Esophagus muscularis mucosa (tissue), 3 donors: Measurements from ENCODE around the gene PRAMEF20.

Source experiments
- POLR2A ChIP-seq: fragments of 450-650 bp; IDR thresholded peaks from one replicate; pipeline ENCODE4 v1.6.1; 2017; ENCODE audit warnings: antibody characterized with exemption, moderate library complexity, mild to moderate bottlenecking, low read depth
- POLR2AphosphoS5 ChIP-seq, 2 donors: sonication (generic); formaldehyde crosslinking; IDR thresholded peaks; one replicate each; pipeline ENCODE4 v1.6.1; 2017; ENCODE audit warnings: antibody characterized with exemption in 2 of 2
- TF ChIP-seq, protein P1 (sequence below), 3 experiments: fragments of 200-600 bp in 2 of 3; fragments of 450-650 bp in 1 of 3; sonication (generic) in 2 of 3; IDR thresholded peaks; one replicate each; pipeline ENCODE4 v1.5.1; 2017 to 2019; ENCODE audit warnings: antibody characterized with exemption in 3 of 3, mild to moderate bottlenecking in 2 of 3, moderate library complexity in 1 of 3

DNA sequence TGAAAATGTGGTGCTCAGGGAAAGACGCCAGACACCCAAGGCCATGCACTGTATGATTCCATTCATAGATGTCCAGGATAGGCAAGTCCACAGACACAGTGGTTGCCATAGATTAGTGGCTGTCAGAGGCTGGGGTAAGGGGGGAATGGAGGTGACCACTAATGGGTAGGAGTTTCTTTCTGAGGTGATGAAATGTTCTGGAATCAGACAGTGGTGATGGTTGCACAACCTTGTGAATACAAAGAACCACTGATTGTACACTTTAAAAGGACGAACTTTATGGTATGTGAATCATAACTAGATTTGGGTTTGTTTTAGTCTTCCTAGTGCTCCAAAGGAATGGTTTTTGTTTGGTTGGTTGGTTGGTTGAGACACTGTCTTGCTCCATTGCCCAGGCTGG lies 51.7 kb downstream of the PRAMEF20 start:
- TF ChIP-seq POLR2A (no peak), POLR2AphosphoS5 (IDR thresholded peaks at IDR 0.05) (no peak)
- TF ChIP-seq, protein P1, sequence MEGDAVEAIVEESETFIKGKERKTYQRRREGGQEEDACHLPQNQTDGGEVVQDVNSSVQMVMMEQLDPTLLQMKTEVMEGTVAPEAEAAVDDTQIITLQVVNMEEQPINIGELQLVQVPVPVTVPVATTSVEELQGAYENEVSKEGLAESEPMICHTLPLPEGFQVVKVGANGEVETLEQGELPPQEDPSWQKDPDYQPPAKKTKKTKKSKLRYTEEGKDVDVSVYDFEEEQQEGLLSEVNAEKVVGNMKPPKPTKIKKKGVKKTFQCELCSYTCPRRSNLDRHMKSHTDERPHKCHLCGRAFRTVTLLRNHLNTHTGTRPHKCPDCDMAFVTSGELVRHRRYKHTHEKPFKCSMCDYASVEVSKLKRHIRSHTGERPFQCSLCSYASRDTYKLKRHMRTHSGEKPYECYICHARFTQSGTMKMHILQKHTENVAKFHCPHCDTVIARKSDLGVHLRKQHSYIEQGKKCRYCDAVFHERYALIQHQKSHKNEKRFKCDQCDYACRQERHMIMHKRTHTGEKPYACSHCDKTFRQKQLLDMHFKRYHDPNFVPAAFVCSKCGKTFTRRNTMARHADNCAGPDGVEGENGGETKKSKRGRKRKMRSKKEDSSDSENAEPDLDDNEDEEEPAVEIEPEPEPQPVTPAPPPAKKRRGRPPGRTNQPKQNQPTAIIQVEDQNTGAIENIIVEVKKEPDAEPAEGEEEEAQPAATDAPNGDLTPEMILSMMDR (IDR thresholded peaks at IDR 0.05): no peak
